A549 treated with dexamethasone at 1 μM for 4 hours (cell line): ENCODE results near the gene KRTAP2-4. TPM values are rescaled to one million over a fixed set of nuclear protein-coding genes. Genes with fewer than 3 reads are reported as not detected.

Experiments
- total RNA-seq: library from RNA; stranded (reverse); fragments of 200-300 nt; extraction: Qiagen RNA extraction; gene quantifications from 5 replicates; pipeline ENCODE4 v1.2.3, GENCODE V29; 2022

Gene KRTAP2-4
- not detected in 5 replicates for total RNA-seq

GRCh38 chr17:41065829-41066624 is at the start of gene KRTAP2-4:
Gene KRTAP2-4, minus strand, starts transcription at chr17:41065879. Its CDS starts 34 bp downstream, at chr17:41065845.

GRCh38 chr17:41105347-41105746 is 39.7 kb upstream of the KRTAP2-4 start, which contains the start of gene KRTAP4-9:
Gene KRTAP4-9, plus strand, starts transcription at chr17:41105389. Its CDS starts 0 bp downstream, at chr17:41105389.

DNA sequence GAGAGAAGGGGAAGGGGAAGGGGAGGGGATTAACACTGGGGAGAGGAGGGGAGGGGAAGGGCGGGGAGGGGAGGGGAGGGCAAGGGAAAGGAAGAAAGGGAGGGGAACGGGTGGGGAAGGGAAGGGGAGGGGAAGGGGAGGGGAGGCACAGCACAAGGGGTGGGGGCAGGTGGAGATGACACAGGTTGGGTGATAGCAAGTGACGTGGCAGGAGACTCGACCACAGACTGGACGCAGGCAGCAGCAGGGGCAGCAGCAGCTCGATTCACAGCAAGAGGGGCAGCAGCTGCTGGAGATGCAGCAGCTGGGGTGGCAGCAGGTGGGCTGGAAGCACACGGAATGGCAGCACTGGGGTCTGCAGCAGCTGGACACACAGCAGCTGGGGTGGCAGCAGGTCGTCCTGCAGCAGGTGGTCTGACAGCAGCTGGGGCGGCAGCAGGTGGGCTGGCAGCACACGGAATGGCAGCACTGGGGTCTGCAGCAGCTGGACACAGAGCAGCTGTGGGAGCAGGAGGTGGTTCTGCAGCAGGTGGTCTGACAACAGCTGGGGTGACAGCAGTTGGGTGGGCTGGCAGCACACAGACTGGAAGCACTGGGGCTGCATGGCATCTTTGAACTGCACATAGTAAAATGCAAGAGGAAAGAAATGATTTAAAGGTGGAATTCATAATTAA is 36.0 kb upstream of the KRTAP2-4 start, which contains the start of gene KRTAP4-16:
KRTAP4-16 (minus strand) TSS at position 624 of the 674 bp plus-strand sequence; CDS start at position 624, 0 bp downstream.

GRCh38 chr17:41098042-41098441 is 32.4 kb upstream of the KRTAP2-4 start, which contains the start of gene KRTAP4-8:
Gene KRTAP4-8, minus strand, starts transcription at chr17:41098142. Its CDS starts 58 bp downstream, at chr17:41098084.

DNA sequence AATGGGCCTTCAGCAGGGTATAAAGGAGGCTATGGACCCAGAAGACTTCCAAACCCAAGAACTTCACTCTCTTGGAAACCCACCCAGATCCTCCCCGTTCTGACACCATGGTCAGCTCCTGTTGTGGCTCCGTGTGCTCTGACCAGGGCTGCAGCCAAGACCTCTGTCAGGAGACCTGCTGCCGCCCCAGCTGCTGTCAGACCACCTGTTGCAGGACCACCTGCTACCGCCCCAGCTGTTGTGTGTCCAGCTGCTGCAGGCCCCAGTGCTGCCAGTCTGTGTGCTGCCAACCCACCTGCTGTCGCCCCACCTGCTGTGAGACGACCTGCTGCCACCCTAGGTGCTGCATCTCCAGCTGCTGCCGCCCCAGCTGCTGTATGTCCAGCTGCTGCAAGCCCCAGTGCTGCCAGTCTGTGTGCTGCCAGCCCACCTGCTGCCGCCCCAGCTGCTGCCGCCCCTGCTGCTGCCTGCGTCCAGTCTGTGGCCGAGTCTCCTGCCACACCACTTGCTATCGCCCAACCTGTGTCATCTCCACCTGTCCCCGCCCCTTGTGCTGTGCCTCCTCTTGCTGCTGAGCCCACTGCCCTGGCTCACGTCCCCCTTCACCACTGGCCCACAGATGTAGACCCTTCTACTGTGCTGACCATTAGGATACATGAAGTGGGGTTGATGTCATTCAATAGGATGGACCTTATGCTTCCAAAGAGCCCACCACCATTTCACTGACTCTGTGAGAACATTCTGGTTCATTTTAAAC is 18.6 kb upstream of the KRTAP2-4 start, which contains the start of gene KRTAP4-7:
KRTAP4-7 (plus strand) TSS at position 51 of the 757 bp plus-strand sequence; CDS start at position 108, 57 bp downstream.

DNA sequence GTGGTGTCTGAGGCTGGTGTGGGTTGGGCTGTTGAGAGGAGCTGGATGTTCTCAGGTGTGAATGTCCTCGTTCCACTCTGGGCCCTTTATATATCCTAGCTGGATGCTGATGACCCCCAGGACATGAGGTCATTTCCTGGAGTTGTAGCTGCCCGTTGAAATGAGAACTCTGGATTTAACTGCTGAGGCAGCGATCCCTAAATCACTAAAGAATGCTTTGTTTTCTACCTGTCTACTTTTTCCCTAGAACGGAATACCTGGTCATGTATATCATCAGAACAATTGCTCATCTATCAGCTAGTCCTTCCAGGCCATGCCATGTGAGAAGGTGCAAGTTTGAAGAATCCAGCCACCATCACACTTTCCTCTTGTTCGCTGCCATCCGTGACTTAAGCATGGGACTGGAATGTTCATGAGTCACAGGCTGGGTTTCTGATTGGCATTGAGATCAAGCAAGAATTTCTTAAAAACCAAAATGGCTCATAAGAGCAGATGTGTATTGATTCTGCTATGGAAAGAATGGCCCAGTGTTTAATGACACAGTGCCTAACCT is 5.6 kb downstream of the KRTAP2-4 start, which contains the start of gene KRTAP2-3:
KRTAP2-3 (minus strand) TSS at position 63 of the 553 bp plus-strand sequence. CDS start 64 bp downstream, outside the sequence.

GRCh38 chr17:41055130-41055529 is 10.5 kb downstream of the KRTAP2-4 start, which contains the start of gene KRTAP2-2:
Gene KRTAP2-2, minus strand, starts transcription at chr17:41055230. Its CDS starts 19 bp downstream, at chr17:41055211.

GRCh38 chr17:41046735-41047465 is 18.8 kb downstream of the KRTAP2-4 start, which contains the start of gene KRTAP2-1:
Gene KRTAP2-1, minus strand, starts transcription at chr17:41047316. Its CDS starts 49 bp downstream, at chr17:41047267.

GRCh38 chr17:41040783-41041571 is 24.7 kb downstream of the KRTAP2-4 start, which contains the start of gene KRTAP1-1:
Gene KRTAP1-1, minus strand, starts transcription at chr17:41041450. Its CDS starts 53 bp downstream, at chr17:41041397.

DNA sequence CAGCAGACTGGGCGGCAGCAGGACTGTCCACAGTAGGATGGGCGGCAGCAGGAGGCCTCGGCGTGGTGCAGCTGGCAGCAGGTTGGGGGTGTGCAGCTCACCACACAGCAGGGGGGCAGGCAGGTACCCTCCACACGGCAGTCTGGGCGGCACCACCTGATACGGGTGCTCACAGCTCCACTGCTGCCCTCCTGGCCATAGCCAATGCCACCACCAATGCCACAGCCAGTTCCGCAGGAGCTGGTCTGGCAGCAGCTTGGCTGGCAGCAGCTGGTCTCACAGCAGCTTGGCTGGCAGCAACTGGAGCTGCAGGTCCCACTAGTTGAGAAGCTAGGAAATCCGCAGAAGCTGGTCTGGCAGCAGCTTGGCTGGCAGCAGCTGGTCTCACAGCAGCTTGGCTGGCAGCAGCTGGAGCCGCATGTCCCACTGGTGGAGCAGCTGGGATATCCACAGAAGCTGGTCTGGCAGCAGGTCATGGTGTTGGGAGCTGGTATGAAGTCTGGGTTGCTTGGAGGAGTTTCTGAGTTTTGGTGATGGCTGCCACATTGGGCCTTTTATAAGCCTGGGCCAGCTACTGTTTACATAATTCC is 31.2 kb downstream of the KRTAP2-4 start, which contains the start of gene KRTAP1-3:
KRTAP1-3 (minus strand) TSS at position 529 of the 590 bp plus-strand sequence; CDS start at position 476, 53 bp downstream.

GRCh38 chr17:41029633-41030245 is 35.9 kb downstream of the KRTAP2-4 start, which contains the start of gene KRTAP1-4:
Gene KRTAP1-4, minus strand, starts transcription at chr17:41030195. Its CDS starts 117 bp downstream, at chr17:41030078.

DNA sequence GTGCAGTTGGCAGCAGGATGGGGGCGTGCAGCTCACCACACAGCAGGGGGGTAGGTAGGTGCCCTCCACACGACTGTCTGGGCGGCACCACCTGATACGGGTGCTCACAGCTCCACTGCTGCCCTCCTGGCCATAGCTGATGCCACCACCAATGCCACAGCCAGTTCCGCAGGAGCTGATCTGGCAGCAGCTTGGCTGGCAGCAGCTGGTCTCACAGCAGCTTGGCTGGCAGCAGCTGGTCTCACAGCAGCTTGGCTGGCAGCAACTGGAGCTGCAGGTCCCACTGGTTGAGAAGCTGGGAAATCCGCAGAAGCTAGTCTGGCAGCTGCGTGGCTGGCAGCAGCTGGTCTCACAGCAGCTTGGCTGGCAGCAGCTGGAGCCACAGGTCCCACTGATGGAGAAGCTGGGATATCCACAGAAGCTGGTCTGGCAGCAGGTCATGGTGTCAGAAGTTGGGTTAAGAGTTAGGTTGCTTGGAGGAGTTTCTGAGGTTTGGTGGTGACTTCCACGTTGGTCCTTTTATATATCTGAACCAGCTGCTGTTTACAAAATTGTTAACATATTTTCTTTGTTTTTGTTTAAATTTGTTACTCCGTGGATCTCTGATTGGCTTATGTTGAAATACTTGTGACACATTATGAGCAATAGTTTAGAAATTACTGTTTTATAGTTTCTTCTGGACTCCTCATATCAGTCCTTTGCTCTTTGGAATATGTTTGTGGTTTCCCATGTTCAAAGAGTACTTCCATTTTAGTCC is 38.8 kb downstream of the KRTAP2-4 start, which contains the start of gene KRTAP1-5:
KRTAP1-5 (minus strand) TSS at position 494 of the 757 bp plus-strand sequence; CDS start at position 441, 53 bp downstream.

Other genes starting within 250 kb of the KRTAP2-4 start
- 66.5 to 79.2 TPM (median 70.8 TPM) in 5 replicates for gene KRT10, start 243.3 kb downstream of the KRTAP2-4 start, total RNA-seq
- gene KRT12, start 198.7 kb downstream of the KRTAP2-4 start, total RNA-seq, result not detected in 5 replicates
- 0.11 to 0.49 TPM (median 0.19 TPM) in 5 replicates for gene KRT20, start 180.6 kb downstream of the KRTAP2-4 start, total RNA-seq
- gene KRT23, start 128.2 kb downstream of the KRTAP2-4 start, total RNA-seq, result 0.07 to 0.18 TPM (median 0.08 TPM) in 5 replicates
- gene KRT39, start 98.9 kb downstream of the KRTAP2-4 start, total RNA-seq, result not detected in 5 replicates
- not detected in 5 replicates for gene KRT40, start 81.6 kb downstream of the KRTAP2-4 start, total RNA-seq
- gene KRTAP3-3, start 71.7 kb downstream of the KRTAP2-4 start, total RNA-seq, result not detected in 5 replicates
- 0.16 to 0.41 TPM (median 0.28 TPM) in 4 of 5 replicates, not detected in the other for gene KRTAP3-2, start 66.0 kb downstream of the KRTAP2-4 start, total RNA-seq
- gene KRTAP3-1, start 56.8 kb downstream of the KRTAP2-4 start, total RNA-seq, result not detected in 5 replicates
- gene KRTAP1-5, start 38.7 kb downstream of the KRTAP2-4 start, total RNA-seq, result not detected in 5 replicates
- not detected in 5 replicates for gene KRTAP1-4, start 35.7 kb downstream of the KRTAP2-4 start, total RNA-seq
- gene KRTAP1-3, start 31.0 kb downstream of the KRTAP2-4 start, total RNA-seq, result not detected in 5 replicates
- gene KRTAP1-1, start 24.4 kb downstream of the KRTAP2-4 start, total RNA-seq, result not detected in 5 replicates
- gene KRTAP2-1, start 18.6 kb downstream of the KRTAP2-4 start, total RNA-seq, result not detected in 5 replicates
- gene KRTAP2-2, start 10.6 kb downstream of the KRTAP2-4 start, total RNA-seq, result not detected in 5 replicates
- 0.18 TPM in 1 of 5 replicates, not detected in the others for gene KRTAP2-3, start 5.8 kb downstream of the KRTAP2-4 start, total RNA-seq
- not detected in 5 replicates for gene KRTAP4-7, start 18.3 kb upstream of the KRTAP2-4 start, total RNA-seq
- gene KRTAP4-8, start 32.3 kb upstream of the KRTAP2-4 start, total RNA-seq, result not detected in 5 replicates
- gene KRTAP4-16, start 36.3 kb upstream of the KRTAP2-4 start, total RNA-seq, result not detected in 5 replicates
- not detected in 5 replicates for gene KRTAP4-9, start 39.5 kb upstream of the KRTAP2-4 start, total RNA-seq
- not detected in 5 replicates for gene KRTAP4-11, start 52.5 kb upstream of the KRTAP2-4 start, total RNA-seq
- gene KRTAP4-12, start 58.3 kb upstream of the KRTAP2-4 start, total RNA-seq, result not detected in 5 replicates
- gene KRTAP4-6, start 74.7 kb upstream of the KRTAP2-4 start, total RNA-seq, result not detected in 5 replicates
- not detected in 5 replicates for gene KRTAP4-5, start 83.9 kb upstream of the KRTAP2-4 start, total RNA-seq
- not detected in 5 replicates for gene KRTAP4-4, start 94.9 kb upstream of the KRTAP2-4 start, total RNA-seq
- gene KRTAP4-3, start 102.3 kb upstream of the KRTAP2-4 start, total RNA-seq, result not detected in 5 replicates
- gene KRTAP4-2, start 112.3 kb upstream of the KRTAP2-4 start, total RNA-seq, result not detected in 5 replicates
- 0.14 to 0.25 TPM (median 0.24 TPM) in 3 of 5 replicates, not detected in the others for gene KRTAP4-1, start 119.0 kb upstream of the KRTAP2-4 start, total RNA-seq
- gene KRTAP9-1, start 124.0 kb upstream of the KRTAP2-4 start, total RNA-seq, result not detected in 5 replicates
- gene KRTAP9-2, start 160.8 kb upstream of the KRTAP2-4 start, total RNA-seq, result not detected in 5 replicates
- gene KRTAP9-3, start 166.6 kb upstream of the KRTAP2-4 start, total RNA-seq, result not detected in 5 replicates
- not detected in 5 replicates for gene KRTAP9-8, start 172.1 kb upstream of the KRTAP2-4 start, total RNA-seq
- gene KRTAP9-4, start 183.8 kb upstream of the KRTAP2-4 start, total RNA-seq, result not detected in 5 replicates
- not detected in 5 replicates for gene KRTAP9-9, start 189.5 kb upstream of the KRTAP2-4 start, total RNA-seq
- not detected in 5 replicates for gene KRTAP9-6, start 199.5 kb upstream of the KRTAP2-4 start, total RNA-seq
- not detected in 5 replicates for gene KRTAP9-7, start 209.8 kb upstream of the KRTAP2-4 start, total RNA-seq
- gene KRTAP29-1, start 237.0 kb upstream of the KRTAP2-4 start, total RNA-seq, result not detected in 5 replicates
- not detected in 5 replicates for gene KRTAP16-1, start 243.4 kb upstream of the KRTAP2-4 start, total RNA-seq
- not detected in 5 replicates for gene KRTAP17-1, start 249.8 kb upstream of the KRTAP2-4 start, total RNA-seq